Measurements from ENCODE around the gene CNPY1.

The CNPY1 gene

GRCh38 chr7:155532792-155533119 is 13.6 kb downstream of the CNPY1 start:
- TF ChIP-seq CTCF (IDR thresholded peaks at IDR 0.05): no peak
- Mint-ChIP-seq H3K4me3 (peak overlapping the region; percentile 65), H3K9me3 (peaks cover 12% of the 10 kb centered on the region), H3K36me3 (ENCODE audit: low read depth) (no peaks in the 10 kb centered on the region), H3K4me1 (peaks cover 21% of the 10 kb centered on the region), H3K27ac (no peak overlapping the region), H3K27me3 (ENCODE audit: low read depth, poor library complexity) (peaks cover 98% of the 10 kb centered on the region)
- DNase-seq: no peak

- Mint-ChIP-seq H3K4me3 (peak overlapping the region; percentile 39), H3K9me3 (peaks cover 12% of the 10 kb centered on the region), H3K36me3 (ENCODE audit: low read depth) (no peaks in the 10 kb centered on the region), H3K27ac (no peak overlapping the region), H3K27me3 (ENCODE audit: low read depth, poor library complexity) (peaks cover 99% of the 10 kb centered on the region), H3K4me1 (peaks cover 21% of the 10 kb centered on the region)
- DNase-seq: peak; percentile 32
- TF ChIP-seq CTCF (IDR thresholded peaks at IDR 0.05): no peak
Measured at GRCh38 chr7:155531681-155532080, 14.7 kb downstream of the CNPY1 start.

- TF ChIP-seq CTCF (IDR thresholded peaks at IDR 0.05): no peak
- Mint-ChIP-seq H3K4me3 (no peak overlapping the region), H3K36me3 (ENCODE audit: low read depth) (no peaks in the 10 kb centered on the region), H3K4me1 (peaks cover 21% of the 10 kb centered on the region), H3K27me3 (ENCODE audit: low read depth, poor library complexity) (peaks cover 99% of the 10 kb centered on the region), H3K9me3 (peaks cover 12% of the 10 kb centered on the region), H3K27ac (no peak overlapping the region)
- no peak for DNase-seq
Measured at GRCh38 chr7:155530601-155531000, 15.8 kb downstream of the CNPY1 start.

GRCh38 chr7:155529845-155530244 is 16.5 kb downstream of the CNPY1 start:
- Mint-ChIP-seq H3K27me3 (ENCODE audit: low read depth, poor library complexity) (peaks cover 99% of the 10 kb centered on the region), H3K36me3 (ENCODE audit: low read depth) (no peaks in the 10 kb centered on the region), H3K4me1 (peaks cover 21% of the 10 kb centered on the region), H3K9me3 (peaks cover 17% of the 10 kb centered on the region), H3K4me3 (no peak overlapping the region), H3K27ac (no peak overlapping the region)
- no peak for TF ChIP-seq CTCF (IDR thresholded peaks at IDR 0.05)
- DNase-seq: no peak

- peaks cover 18% of the 10 kb centered on the region for H3K9me3 Mint-ChIP-seq
- no peak overlapping the region for H3K27ac Mint-ChIP-seq
- H3K27me3 Mint-ChIP-seq (ENCODE audit: low read depth, poor library complexity): peaks cover 99% of the 10 kb centered on the region
- no peak for TF ChIP-seq CTCF (IDR thresholded peaks at IDR 0.05)
- no peak for DNase-seq
- no peaks in the 10 kb centered on the region for H3K36me3 Mint-ChIP-seq (ENCODE audit: low read depth)
- H3K4me1 Mint-ChIP-seq: peaks cover 21% of the 10 kb centered on the region
- H3K4me3 Mint-ChIP-seq: no peak overlapping the region
Measured at GRCh38 chr7:155529346-155529745, 17.0 kb downstream of the CNPY1 start.

- Mint-ChIP-seq H3K4me3 (no peak overlapping the region), H3K9me3 (peaks cover 21% of the 10 kb centered on the region), H3K27me3 (ENCODE audit: low read depth, poor library complexity) (peaks cover 99% of the 10 kb centered on the region), H3K36me3 (ENCODE audit: low read depth) (no peaks in the 10 kb centered on the region), H3K27ac (no peak overlapping the region), H3K4me1 (peaks cover 8% of the 10 kb centered on the region)
- TF ChIP-seq CTCF (IDR thresholded peaks at IDR 0.05): no peak
- no peak for DNase-seq
Measured at GRCh38 chr7:155527664-155528063, 18.7 kb downstream of the CNPY1 start.
